Fibroblast of lung (primary cell): ENCODE data around the gene PRRC1.

Source experiments
- CTCF ChIP-seq, 2 donors: IDR thresholded peaks in 1 of 2; conservative IDR thresholded peaks in 1 of 2; 1 replicate in 1 of 2; 2 replicates in 1 of 2; pipeline ENCODE4 v1.5.1; 2011 to 2012; ENCODE audit warnings: low read length in 2 of 2, control low read depth in 1 of 2, inconsistent platforms in 1 of 2, low read depth in 1 of 2, mild to moderate bottlenecking in 1 of 2
- EZH2 ChIP-seq: IDR thresholded peaks from 2 replicates; pipeline ENCODE4 v1.5.1; 2012; ENCODE audit warnings: low read length, control low read depth, mild to moderate bottlenecking; ENCODE audit errors: missing control alignments

- TF ChIP-seq CTCF (conservative IDR thresholded peaks at IDR 0.05 in 1 of 2, IDR thresholded peaks at IDR 0.05 in 1 of 2; ENCODE audit: low read depth in 1 of 2, low read length in 2 of 2) (no peak), EZH2 (no peak)
Observed at GRCh38 chr5:127586811-127587210, 69.4 kb downstream of the PRRC1 start.
